Activated T-cell treated with anti-CD3 and anti-CD28 coated beads, Interleukin-2, amount 50 U/mL, for 24 hours (primary cell): ENCODE data around the gene LCLAT1.
"Not testable (repeated sequence)": the region's sequence is repeated elsewhere in the genome, so short reads cannot be mapped to it uniquely, and the experiment has no call there.

ENCODE experiments used
- DNase-seq: peaks from one replicate; pipeline ENCODE4 v3.0.0-alpha.2; 2020
- H3K27ac Mint-ChIP-seq: 2 replicates; pipeline ENCODE4 v1.8.0; 2020; ENCODE audit warnings: mild to moderate bottlenecking, mixed read lengths
- H3K27me3 Mint-ChIP-seq: 2 replicates; pipeline ENCODE4 v1.8.0; 2020; ENCODE audit warnings: mixed read lengths
- H3K36me3 Mint-ChIP-seq: 2 replicates; pipeline ENCODE4 v1.8.0; 2020; ENCODE audit warnings: low read depth, mixed read lengths
- H3K4me1 Mint-ChIP-seq: 2 replicates; pipeline ENCODE4 v1.8.0; 2020; ENCODE audit warnings: low read depth, mixed read lengths
- H3K4me3 Mint-ChIP-seq: 2 replicates; pipeline ENCODE4 v1.8.0; 2020; ENCODE audit warnings: mild to moderate bottlenecking, moderate library complexity, mixed read lengths
- H3K9me3 Mint-ChIP-seq: 2 replicates; pipeline ENCODE4 v1.8.0; 2020; ENCODE audit warnings: mixed read lengths

The LCLAT1 gene

GRCh38 chr2:30476636-30477035 is 29.6 kb downstream of the LCLAT1 start:
- Mint-ChIP-seq H3K4me3 (no peak overlapping the region), H3K27ac (no peak overlapping the region), H3K27me3 (no peaks in the 10 kb centered on the region), H3K36me3 (peaks cover 17% of the 10 kb centered on the region), H3K4me1 (peaks cover 46% of the 10 kb centered on the region), H3K9me3 (no peaks in the 10 kb centered on the region)
- no peak for DNase-seq

- no peak for DNase-seq
- H3K36me3 Mint-ChIP-seq: peaks cover 16% of the 10 kb centered on the region
- H3K27ac Mint-ChIP-seq: no peak overlapping the region
- no peaks in the 10 kb centered on the region for H3K27me3 Mint-ChIP-seq
- peaks cover 22% of the 10 kb centered on the region for H3K4me1 Mint-ChIP-seq
- no peaks in the 10 kb centered on the region for H3K9me3 Mint-ChIP-seq
- no peak overlapping the region for H3K4me3 Mint-ChIP-seq
Measured at GRCh38 chr2:30480703-30481322, 33.8 kb downstream of the LCLAT1 start.

- H3K36me3 Mint-ChIP-seq: peaks cover 16% of the 10 kb centered on the region
- H3K4me1 Mint-ChIP-seq: peaks cover 23% of the 10 kb centered on the region
- H3K27ac Mint-ChIP-seq: no peak overlapping the region
- no peaks in the 10 kb centered on the region for H3K27me3 Mint-ChIP-seq
- no peak for DNase-seq
- no peaks in the 10 kb centered on the region for H3K9me3 Mint-ChIP-seq
- H3K4me3 Mint-ChIP-seq: no peak overlapping the region
Measured at GRCh38 chr2:30481323-30481800, 34.3 kb downstream of the LCLAT1 start.

- Mint-ChIP-seq H3K9me3 (no peaks in the 10 kb centered on the region), H3K4me3 (no peak overlapping the region), H3K27me3 (no peaks in the 10 kb centered on the region), H3K27ac (no peak overlapping the region), H3K36me3 (peaks cover 16% of the 10 kb centered on the region), H3K4me1 (peaks cover 29% of the 10 kb centered on the region)
- no peak for DNase-seq
Measured at GRCh38 chr2:30482011-30482410, 35.0 kb downstream of the LCLAT1 start.

GRCh38 chr2:30484145-30484544 is 37.1 kb downstream of the LCLAT1 start:
- H3K4me1 Mint-ChIP-seq: peaks cover 47% of the 10 kb centered on the region
- no peak overlapping the region for H3K4me3 Mint-ChIP-seq
- no peak for DNase-seq
- H3K9me3 Mint-ChIP-seq: no peaks in the 10 kb centered on the region
- no peak overlapping the region for H3K27ac Mint-ChIP-seq
- H3K27me3 Mint-ChIP-seq: no peaks in the 10 kb centered on the region
- peaks cover 14% of the 10 kb centered on the region for H3K36me3 Mint-ChIP-seq

GRCh38 chr2:30484995-30485394 is 37.9 kb downstream of the LCLAT1 start:
- H3K27ac Mint-ChIP-seq: no peak overlapping the region
- no peaks in the 10 kb centered on the region for H3K9me3 Mint-ChIP-seq

GRCh38 chr2:30486655-30487054 is 39.6 kb downstream of the LCLAT1 start:
- Mint-ChIP-seq H3K27me3 (no peaks in the 10 kb centered on the region), H3K36me3 (peaks cover 9% of the 10 kb centered on the region), H3K4me3 (no peak overlapping the region), H3K4me1 (peaks cover 40% of the 10 kb centered on the region), H3K9me3 (no peaks in the 10 kb centered on the region), H3K27ac (no peak overlapping the region)
- DNase-seq: no peak

More at GRCh38 chr2:30484995-30485394, 37.9 kb downstream of the LCLAT1 start:
- DNase-seq: no peak
- Mint-ChIP-seq H3K4me3 (no peak overlapping the region), H3K36me3 (peaks cover 15% of the 10 kb centered on the region), H3K27me3 (no peaks in the 10 kb centered on the region), H3K4me1 (peaks cover 47% of the 10 kb centered on the region)

GRCh38 chr2:30487603-30488002 is 40.6 kb downstream of the LCLAT1 start:
- Mint-ChIP-seq H3K27ac (no peak overlapping the region), H3K9me3 (no peaks in the 10 kb centered on the region), H3K36me3 (peaks cover 9% of the 10 kb centered on the region), H3K4me1 (peaks cover 43% of the 10 kb centered on the region), H3K4me3 (no peak overlapping the region), H3K27me3 (no peaks in the 10 kb centered on the region)
- DNase-seq: no peak

GRCh38 chr2:30488012-30488659 is 41.1 kb downstream of the LCLAT1 start:
- no peaks in the 10 kb centered on the region for H3K9me3 Mint-ChIP-seq
- H3K36me3 Mint-ChIP-seq: peaks cover 9% of the 10 kb centered on the region
- no peak overlapping the region for H3K4me3 Mint-ChIP-seq
- no peaks in the 10 kb centered on the region for H3K27me3 Mint-ChIP-seq
- no peak overlapping the region for H3K27ac Mint-ChIP-seq
- H3K4me1 Mint-ChIP-seq: peaks cover 44% of the 10 kb centered on the region
- no peak for DNase-seq

GRCh38 chr2:30491225-30491624 is 44.2 kb downstream of the LCLAT1 start:
- Mint-ChIP-seq H3K27ac (no peak overlapping the region), H3K4me1 (peaks cover 44% of the 10 kb centered on the region), H3K4me3 (no peak overlapping the region), H3K9me3 (peaks cover 2% of the 10 kb centered on the region), H3K27me3 (no peaks in the 10 kb centered on the region), H3K36me3 (peaks cover 18% of the 10 kb centered on the region)
- no peak for DNase-seq

- Mint-ChIP-seq H3K9me3 (peaks cover 9% of the 10 kb centered on the region), H3K27me3 (no peaks in the 10 kb centered on the region)
Measured at GRCh38 chr2:30492185-30492584, 45.1 kb downstream of the LCLAT1 start.

GRCh38 chr2:30492619-30493018 is 45.6 kb downstream of the LCLAT1 start:
- peaks cover 32% of the 10 kb centered on the region for H3K4me1 Mint-ChIP-seq
- H3K4me3 Mint-ChIP-seq: no peak overlapping the region
- H3K36me3 Mint-ChIP-seq: peaks cover 28% of the 10 kb centered on the region
- no peak overlapping the region for H3K27ac Mint-ChIP-seq
- no peak for DNase-seq
- H3K9me3 Mint-ChIP-seq: peaks cover 11% of the 10 kb centered on the region
- no peaks in the 10 kb centered on the region for H3K27me3 Mint-ChIP-seq

More at GRCh38 chr2:30492185-30492584, 45.1 kb downstream of the LCLAT1 start:
- DNase-seq: no peak
- peaks cover 25% of the 10 kb centered on the region for H3K36me3 Mint-ChIP-seq
- no peak overlapping the region for H3K27ac Mint-ChIP-seq
- H3K4me1 Mint-ChIP-seq: peaks cover 37% of the 10 kb centered on the region
- H3K4me3 Mint-ChIP-seq: no peak overlapping the region

GRCh38 chr2:30493440-30493839 is 46.4 kb downstream of the LCLAT1 start:
- Mint-ChIP-seq H3K4me3 (no peak overlapping the region), H3K9me3 (peaks cover 18% of the 10 kb centered on the region), H3K27me3 (no peaks in the 10 kb centered on the region), H3K27ac (no peak overlapping the region), H3K4me1 (peaks cover 26% of the 10 kb centered on the region), H3K36me3 (peaks cover 36% of the 10 kb centered on the region)
- no peak for DNase-seq

- H3K36me3 Mint-ChIP-seq: peaks cover 47% of the 10 kb centered on the region
- H3K9me3 Mint-ChIP-seq: peaks cover 28% of the 10 kb centered on the region
- H3K27ac Mint-ChIP-seq, H3K4me3 Mint-ChIP-seq, H3K27me3 Mint-ChIP-seq, DNase-seq: not testable (repeated sequence)
- peaks cover 20% of the 10 kb centered on the region for H3K4me1 Mint-ChIP-seq
Measured at GRCh38 chr2:30495896-30496295, 48.9 kb downstream of the LCLAT1 start.

- no peaks in the 10 kb centered on the region for H3K27me3 Mint-ChIP-seq
- peaks cover 34% of the 10 kb centered on the region for H3K4me1 Mint-ChIP-seq
- no peak overlapping the region for H3K4me3 Mint-ChIP-seq
- H3K27ac Mint-ChIP-seq: no peak overlapping the region
- peaks cover 33% of the 10 kb centered on the region for H3K9me3 Mint-ChIP-seq
- H3K36me3 Mint-ChIP-seq: peaks cover 62% of the 10 kb centered on the region
- no peak for DNase-seq
Measured at GRCh38 chr2:30499681-30500080, 52.6 kb downstream of the LCLAT1 start.
